Epithelial cell of esophagus (primary cell): ENCODE results near the gene PRRX2.

Experiments
- DNase-seq: peaks from one replicate; pipeline ENCODE4 v3.0.0; 2010; ENCODE audit warnings: low read depth
- H3K4me3 ChIP-seq: 2 replicates; pipeline ENCODE4 v1.5.1; 2011; ENCODE audit warnings: mild to moderate bottlenecking, low read length, control low read depth
- CTCF ChIP-seq: IDR thresholded peaks from 2 replicates; pipeline ENCODE4 v1.5.1; 2011; ENCODE audit warnings: low read depth, mild to moderate bottlenecking, low read length, control low read depth, inconsistent platforms; ENCODE audit not compliant: insufficient read depth; ENCODE audit errors: missing control alignments

PRRX2 gene

GRCh38 chr9:129731477-129732085 is 66.1 kb downstream of the PRRX2 start:
- no peak overlapping the region for H3K4me3 ChIP-seq
- TF ChIP-seq CTCF, result no peak
- DNase-seq, result no peak

GRCh38 chr9:129732100-129732499 is 66.7 kb downstream of the PRRX2 start:
- DNase-seq, result no peak
- TF ChIP-seq CTCF, result no peak
- H3K4me3 ChIP-seq, result no peak overlapping the region

- TF ChIP-seq CTCF, result no peak
Observed at GRCh38 chr9:129732946-129733631, 67.6 kb downstream of the PRRX2 start.

GRCh38 chr9:129733632-129733953 is 68.1 kb downstream of the PRRX2 start:
- no peak for DNase-seq
- no peak for TF ChIP-seq CTCF
- no peak overlapping the region for H3K4me3 ChIP-seq

More at GRCh38 chr9:129732946-129733631, 67.6 kb downstream of the PRRX2 start:
- H3K4me3 ChIP-seq, result no peak overlapping the region
- no peak for DNase-seq

GRCh38 chr9:129735546-129735945 is 70.1 kb downstream of the PRRX2 start:
- no peak overlapping the region for H3K4me3 ChIP-seq
- no peak for TF ChIP-seq CTCF
- DNase-seq, result no peak

GRCh38 chr9:129736334-129736733 is 70.9 kb downstream of the PRRX2 start:
- no peak for DNase-seq
- no peak for TF ChIP-seq CTCF
- no peak overlapping the region for H3K4me3 ChIP-seq
